Loucy (cell line): Measurements from ENCODE around the gene KCND2.

Experiments
- H2AFZ ChIP-seq: fragments of 200-600 bp; sonication (generic); 2 replicates; pipeline ENCODE4 v1.6.0; 2016; ENCODE audit warnings: antibody characterized with exemption, mild to moderate bottlenecking, low read length, moderate library complexity
- H3F3A ChIP-seq: fragments of 200-600 bp; 2 replicates; pipeline ENCODE4 v1.6.0; 2016; ENCODE audit warnings: antibody characterized with exemption, low read depth, mild to moderate bottlenecking
- H3K27me3 ChIP-seq: fragments of 200-600 bp; sonication (generic); 2 replicates; pipeline ENCODE4 v1.6.1; 2014; ENCODE audit warnings: low read length, mild to moderate bottlenecking; ENCODE audit not compliant: insufficient read depth, poor library complexity, severe bottlenecking
- H3K36me3 ChIP-seq: fragments of 200-600 bp; sonication (generic); 2 replicates; pipeline ENCODE4 v1.6.1; 2016; ENCODE audit warnings: low read length; ENCODE audit not compliant: insufficient read depth
- H3K4me1 ChIP-seq: fragments of 200-600 bp; sonication (generic); 2 replicates; pipeline ENCODE4 v1.5.1; 2014; ENCODE audit warnings: low read length, mild to moderate bottlenecking; ENCODE audit not compliant: insufficient read depth, poor library complexity, severe bottlenecking
- H3K4me2 ChIP-seq: fragments of 200-600 bp; sonication (generic); 2 replicates; pipeline ENCODE4 v1.6.0; 2014; ENCODE audit warnings: antibody characterized with exemption, low read length, low read depth, mild to moderate bottlenecking; ENCODE audit not compliant: poor library complexity, severe bottlenecking
- H3K4me3 ChIP-seq: fragments of 200-600 bp; sonication (generic); 2 replicates; pipeline ENCODE4 v1.5.1; 2014; ENCODE audit warnings: low read length, mild to moderate bottlenecking, mixed read lengths; ENCODE audit not compliant: poor library complexity, severe bottlenecking
- H3K79me2 ChIP-seq: fragments of 200-600 bp; sonication (generic); 2 replicates; pipeline ENCODE4 v1.6.1; 2014; ENCODE audit warnings: low read length; ENCODE audit not compliant: insufficient read depth
- H3K9ac ChIP-seq: fragments of 200-600 bp; sonication (generic); 2 replicates; pipeline ENCODE4 v1.6.0; 2014; ENCODE audit warnings: mild to moderate bottlenecking, low read depth, low read length, moderate library complexity; ENCODE audit not compliant: poor library complexity, severe bottlenecking
- H3K9me2 ChIP-seq: fragments of 200-600 bp; sonication (generic); replicated peaks from 2 replicates; pipeline ENCODE4 v1.6.1; 2016; ENCODE audit warnings: low read depth, low read length, mixed read lengths
- H3K9me3 ChIP-seq: fragments of 200-600 bp; sonication (generic); 2 replicates; pipeline ENCODE4 v1.6.1; 2014; ENCODE audit warnings: mild to moderate bottlenecking, antibody characterized with exemption, low read length, low read depth; ENCODE audit not compliant: insufficient read depth
- H4K20me1 ChIP-seq: fragments of 200-600 bp; sonication (generic); 2 replicates; pipeline ENCODE4 v1.6.0; 2014; ENCODE audit warnings: antibody characterized with exemption, low read length, mild to moderate bottlenecking; ENCODE audit not compliant: insufficient read depth, poor library complexity, severe bottlenecking
- EZH2phosphoT487 ChIP-seq: fragments of 200-600 bp; IDR thresholded peaks from 2 replicates; pipeline ENCODE4 v1.6.1; 2018; ENCODE audit warnings: antibody characterized with exemption, mild to moderate bottlenecking, moderate library complexity, borderline replicate concordance
- TF ChIP-seq, protein P1 (sequence below): fragments of 200-600 bp; sonication (generic); conservative IDR thresholded peaks from 2 replicates; pipeline ENCODE4 v1.5.1; 2014; ENCODE audit warnings: mild to moderate bottlenecking, antibody characterized with exemption, low read length

KCND2 gene

DNA sequence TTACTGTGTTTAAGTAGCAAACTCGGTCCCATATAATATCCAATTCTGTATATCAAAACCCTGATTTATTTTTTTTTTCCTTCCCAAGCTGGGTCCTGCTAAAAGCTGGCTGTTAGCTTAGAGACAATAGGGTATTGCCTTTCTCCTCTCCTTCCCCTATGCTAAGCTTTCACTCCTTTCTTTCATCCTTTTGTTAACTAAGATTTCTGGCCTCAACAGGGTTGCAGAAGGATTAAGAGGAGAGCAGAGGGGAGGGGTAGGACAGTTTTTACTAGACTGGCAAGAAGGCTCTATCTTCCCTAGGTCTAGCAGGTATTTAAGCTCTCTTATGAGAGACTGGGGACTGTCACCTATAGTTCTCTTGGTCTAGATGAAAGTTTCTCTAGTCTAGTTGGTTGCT, 229.2 kb downstream of the KCND2 start:
- Histone ChIP-seq H3F3A (no peaks in the 10 kb centered on the region), H3K79me2 (no peaks in the 10 kb centered on the region), H3K36me3 (no peaks in the 10 kb centered on the region), H3K9me3 (no peaks in the 10 kb centered on the region), H3K27me3 (no peaks in the 10 kb centered on the region), H2AFZ (no peak overlapping the region), H3K9me2 (no peaks in the 10 kb centered on the region), H4K20me1 (no peaks in the 10 kb centered on the region), H3K4me1 (no peaks in the 10 kb centered on the region), H3K4me2 (no peak overlapping the region), H3K9ac (no peak overlapping the region), H3K4me3 (no peak overlapping the region)
- TF ChIP-seq, protein P1, sequence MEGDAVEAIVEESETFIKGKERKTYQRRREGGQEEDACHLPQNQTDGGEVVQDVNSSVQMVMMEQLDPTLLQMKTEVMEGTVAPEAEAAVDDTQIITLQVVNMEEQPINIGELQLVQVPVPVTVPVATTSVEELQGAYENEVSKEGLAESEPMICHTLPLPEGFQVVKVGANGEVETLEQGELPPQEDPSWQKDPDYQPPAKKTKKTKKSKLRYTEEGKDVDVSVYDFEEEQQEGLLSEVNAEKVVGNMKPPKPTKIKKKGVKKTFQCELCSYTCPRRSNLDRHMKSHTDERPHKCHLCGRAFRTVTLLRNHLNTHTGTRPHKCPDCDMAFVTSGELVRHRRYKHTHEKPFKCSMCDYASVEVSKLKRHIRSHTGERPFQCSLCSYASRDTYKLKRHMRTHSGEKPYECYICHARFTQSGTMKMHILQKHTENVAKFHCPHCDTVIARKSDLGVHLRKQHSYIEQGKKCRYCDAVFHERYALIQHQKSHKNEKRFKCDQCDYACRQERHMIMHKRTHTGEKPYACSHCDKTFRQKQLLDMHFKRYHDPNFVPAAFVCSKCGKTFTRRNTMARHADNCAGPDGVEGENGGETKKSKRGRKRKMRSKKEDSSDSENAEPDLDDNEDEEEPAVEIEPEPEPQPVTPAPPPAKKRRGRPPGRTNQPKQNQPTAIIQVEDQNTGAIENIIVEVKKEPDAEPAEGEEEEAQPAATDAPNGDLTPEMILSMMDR = no peak
- TF ChIP-seq EZH2phosphoT487 = no peak

DNA sequence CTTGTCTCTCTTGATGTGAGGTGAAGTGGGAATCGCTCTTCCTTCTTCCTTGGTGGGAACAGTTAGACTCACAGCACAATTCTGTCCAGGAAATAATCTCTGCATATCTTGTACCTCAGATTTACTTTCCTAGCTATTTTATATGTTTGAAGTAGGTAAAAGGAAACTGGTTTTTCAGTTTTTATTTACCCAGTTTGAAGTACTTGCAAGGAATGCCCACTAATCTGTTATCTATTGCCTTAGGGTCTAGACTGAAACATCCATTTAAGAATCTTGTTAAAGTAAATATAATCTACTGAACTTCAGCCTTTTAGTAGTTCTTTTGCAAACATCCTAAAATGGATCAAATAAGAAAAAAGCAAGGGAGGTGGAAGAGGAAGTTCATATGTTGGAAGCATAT, 229.8 kb downstream of the KCND2 start:
- Histone ChIP-seq H2AFZ (no peak overlapping the region), H3K4me2 (no peak overlapping the region), H3K4me3 (no peak overlapping the region), H3K9me3 (no peaks in the 10 kb centered on the region), H3K79me2 (no peaks in the 10 kb centered on the region), H3F3A (no peaks in the 10 kb centered on the region), H4K20me1 (no peaks in the 10 kb centered on the region), H3K9ac (no peak overlapping the region), H3K9me2 (no peaks in the 10 kb centered on the region), H3K27me3 (no peaks in the 10 kb centered on the region), H3K36me3 (no peaks in the 10 kb centered on the region), H3K4me1 (no peaks in the 10 kb centered on the region)
- TF ChIP-seq, protein P1 = no peak

DNA sequence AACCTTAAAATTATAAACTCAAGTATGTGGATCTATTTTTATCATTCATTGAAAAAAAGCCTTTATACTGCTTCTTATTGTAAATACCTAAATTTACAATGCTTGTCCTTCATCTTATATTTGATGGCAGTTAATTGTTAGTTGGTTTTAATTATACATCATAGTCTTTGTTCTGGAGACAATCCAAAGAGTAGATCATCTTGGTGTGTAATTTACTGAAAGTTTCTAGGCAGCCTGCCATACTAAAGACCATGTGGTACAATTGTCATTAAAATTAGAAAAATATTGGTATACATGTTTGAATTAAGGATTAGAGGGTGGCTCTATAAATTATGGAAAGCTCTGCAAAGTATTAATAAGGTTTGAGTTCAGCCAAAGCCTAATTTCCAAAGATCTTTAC, 231.4 kb downstream of the KCND2 start:
- no peaks in the 10 kb centered on the region for H3K36me3 ChIP-seq

More for the DNA sequence above, 231.4 kb downstream of the KCND2 start:
- Histone ChIP-seq H3K4me1 (no peaks in the 10 kb centered on the region), H3K9ac (no peak overlapping the region), H2AFZ (no peak overlapping the region), H3F3A (no peaks in the 10 kb centered on the region), H4K20me1 (no peaks in the 10 kb centered on the region), H3K4me3 (no peak overlapping the region), H3K9me2 (no peaks in the 10 kb centered on the region), H3K9me3 (no peaks in the 10 kb centered on the region), H3K4me2 (no peak overlapping the region), H3K79me2 (no peaks in the 10 kb centered on the region), H3K27me3 (no peaks in the 10 kb centered on the region)
- TF ChIP-seq, protein P1 = no peak
- TF ChIP-seq EZH2phosphoT487 = no peak
